ENCODE data around the gene CNOT6L.

CNOT6L gene

GRCh38 chr4:77798385-77798784, 20.8 kb downstream of the CNOT6L start:
- DNase-seq (ENCODE audit: low read depth in 2 of 2), result no peak
- H3K4me3 ChIP-seq (replicated peaks in 1 of 2; ENCODE audit: low read depth in 2 of 2, low read length in 2 of 2), result no peak overlapping the region
- TF ChIP-seq CTCF (IDR thresholded peaks at IDR 0.05; ENCODE audit: low read depth, low read length), result no peak

- peak; percentile 20 to 56 for DNase-seq (ENCODE audit: low read depth in 2 of 2)
- no peak overlapping the region for H3K4me3 ChIP-seq (replicated peaks in 1 of 2; ENCODE audit: low read depth in 2 of 2, low read length in 2 of 2)
- TF ChIP-seq CTCF (IDR thresholded peaks at IDR 0.05; ENCODE audit: low read depth, low read length), result no peak
Observed at GRCh38 chr4:77797239-77797638, 21.9 kb downstream of the CNOT6L start.

- no peak for TF ChIP-seq CTCF (IDR thresholded peaks at IDR 0.05; ENCODE audit: low read depth, low read length)
- no peak for DNase-seq (ENCODE audit: low read depth in 2 of 2)
- H3K4me3 ChIP-seq (replicated peaks in 1 of 2; ENCODE audit: low read depth in 2 of 2, low read length in 2 of 2), result no peak overlapping the region
Observed at GRCh38 chr4:77795326-77795725, 23.8 kb downstream of the CNOT6L start.

GRCh38 chr4:77790146-77790545, 29.0 kb downstream of the CNOT6L start:
- H3K4me3 ChIP-seq (replicated peaks in 1 of 2; ENCODE audit: low read depth in 2 of 2, low read length in 2 of 2), result no peak overlapping the region
- no peak for TF ChIP-seq CTCF (IDR thresholded peaks at IDR 0.05; ENCODE audit: low read depth, low read length)
- DNase-seq (ENCODE audit: low read depth in 2 of 2), result no peak

GRCh38 chr4:77788990-77789389, 30.2 kb downstream of the CNOT6L start:
- no peak overlapping the region for H3K4me3 ChIP-seq (replicated peaks in 1 of 2; ENCODE audit: low read depth in 2 of 2, low read length in 2 of 2)
- no peak for DNase-seq (ENCODE audit: low read depth in 2 of 2)
- TF ChIP-seq CTCF (IDR thresholded peaks at IDR 0.05; ENCODE audit: low read depth, low read length), result no peak

GRCh38 chr4:77787969-77788368, 31.2 kb downstream of the CNOT6L start:
- TF ChIP-seq CTCF (IDR thresholded peaks at IDR 0.05; ENCODE audit: low read depth, low read length), result no peak
- DNase-seq (ENCODE audit: low read depth in 2 of 2), result no peak
- H3K4me3 ChIP-seq (replicated peaks in 1 of 2; ENCODE audit: low read depth in 2 of 2, low read length in 2 of 2), result no peak overlapping the region

GRCh38 chr4:77785669-77786068, 33.5 kb downstream of the CNOT6L start:
- no peak for DNase-seq (ENCODE audit: low read depth in 2 of 2)
- TF ChIP-seq CTCF (IDR thresholded peaks at IDR 0.05; ENCODE audit: low read depth, low read length), result no peak
- H3K4me3 ChIP-seq (replicated peaks in 1 of 2; ENCODE audit: low read depth in 2 of 2, low read length in 2 of 2), result no peak overlapping the region

All from cardiac fibroblast (primary cell).